HG03457 (cell line): Measurements from ENCODE around the gene RFX4.

Experiments
- ATAC-seq: cut with Tn5 transposase; IDR thresholded peaks from one replicate; pipeline ENCODE4 v1.9.1; 2021; ENCODE audit warnings: moderate number of reproducible peaks; ENCODE audit not compliant: unreplicated experiment

The RFX4 gene

DNA sequence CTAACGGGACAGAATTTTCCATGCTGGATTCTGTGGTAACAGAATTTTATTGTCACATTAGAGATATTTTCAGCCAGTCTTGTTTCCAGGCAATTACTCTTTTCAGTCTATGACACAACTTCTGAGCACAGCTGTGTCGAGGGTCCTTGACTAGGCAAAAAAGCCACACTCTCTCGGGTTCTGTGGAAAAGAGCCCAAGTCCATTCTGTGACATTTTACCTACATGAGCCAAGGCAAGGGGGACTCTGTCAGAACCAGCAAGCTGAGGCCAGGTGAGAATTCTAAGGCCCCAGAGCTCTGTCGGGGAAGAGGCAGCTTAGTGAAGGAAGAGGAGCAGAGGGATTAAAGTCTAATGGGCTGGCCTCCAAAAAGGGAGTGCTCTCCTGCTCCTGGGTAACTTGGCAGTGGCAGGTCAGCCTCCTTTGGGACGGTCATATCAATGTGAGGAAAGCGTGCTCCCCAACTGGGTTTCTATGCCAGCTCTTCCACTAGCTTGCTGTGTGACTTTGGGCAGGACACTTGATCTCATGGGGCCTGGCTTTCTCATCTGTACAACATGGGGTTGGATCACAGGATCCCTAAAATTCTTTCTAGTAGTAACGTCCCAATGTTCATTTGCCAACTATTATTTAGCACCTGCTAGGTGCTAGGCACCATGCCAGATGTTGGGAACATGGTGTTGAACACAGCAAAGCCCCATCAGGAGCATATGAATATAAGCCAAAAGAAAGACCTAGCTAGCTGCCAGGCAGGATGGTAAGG, 175.7 kb downstream of the RFX4 start:
- no peak for ATAC-seq

DNA sequence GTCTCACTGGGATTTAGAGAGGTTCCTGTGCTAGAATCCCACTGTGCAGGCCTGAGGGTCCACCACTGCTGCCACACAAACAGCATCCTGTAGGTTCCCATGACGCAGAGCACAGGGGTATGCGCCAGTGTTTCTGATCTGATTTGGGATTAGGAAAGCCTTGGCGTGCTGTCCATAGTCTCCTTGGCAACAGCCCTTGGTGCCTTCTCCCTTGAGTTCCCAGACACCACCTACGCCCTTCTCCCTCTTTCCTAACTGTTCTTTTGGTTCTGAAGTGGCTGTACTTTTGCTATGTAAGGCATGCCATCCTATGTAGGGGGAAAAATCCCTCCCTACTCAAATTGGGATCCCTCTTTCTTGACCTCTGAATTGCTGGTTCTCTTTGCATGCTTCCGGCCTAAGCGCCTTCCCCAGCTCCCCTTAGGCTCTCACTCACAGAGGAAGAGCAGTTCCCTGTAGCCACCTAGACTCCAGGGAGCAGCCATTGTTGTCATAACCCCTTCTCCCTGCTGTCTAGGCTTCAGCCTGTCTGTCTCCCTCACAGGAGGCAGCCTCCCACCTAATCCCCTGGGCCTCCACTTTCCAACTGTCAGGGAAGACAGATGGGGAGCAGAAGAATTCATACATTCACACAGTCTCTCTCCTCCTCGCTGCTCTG, 176.9 kb downstream of the RFX4 start:
- ATAC-seq, result no peak

DNA sequence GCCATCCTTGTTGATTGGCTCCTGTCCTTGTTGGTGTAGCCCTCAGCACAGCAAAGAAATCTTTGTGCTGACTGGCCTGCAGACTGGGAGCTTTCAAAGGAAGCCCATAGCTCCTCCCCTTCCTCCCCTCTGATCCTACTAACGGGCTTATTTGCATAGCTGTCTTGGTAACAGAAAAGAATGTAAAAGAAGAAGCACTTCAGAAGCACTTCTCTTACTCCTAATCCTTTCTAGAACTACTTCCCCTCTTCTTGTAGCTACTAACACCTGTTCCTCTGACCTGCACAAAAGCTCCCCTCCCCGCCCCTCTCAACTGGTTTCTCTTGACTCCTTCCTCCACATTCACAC, 177.4 kb downstream of the RFX4 start:
- peak; percentile 95 for ATAC-seq

DNA sequence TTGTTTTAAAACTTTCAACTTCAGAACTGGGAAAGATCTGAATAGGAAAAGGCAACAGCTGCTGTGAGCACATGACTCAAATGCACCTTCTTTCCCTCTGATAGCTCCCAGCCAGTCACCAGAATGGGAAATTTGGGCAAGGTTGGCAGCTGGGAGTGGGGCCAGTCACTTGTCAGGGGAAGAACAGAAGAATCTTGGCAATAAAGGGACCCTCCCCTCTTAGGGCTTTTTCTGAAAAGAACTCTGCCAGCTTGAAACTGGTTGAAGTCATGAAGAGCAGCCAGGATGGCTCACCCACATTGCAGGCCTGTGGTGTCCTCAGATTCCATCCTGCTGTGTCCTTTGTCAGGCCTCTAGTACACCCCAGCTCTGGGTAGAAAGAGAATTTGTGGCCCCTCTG, 181.4 kb downstream of the RFX4 start:
- ATAC-seq, result no peak

DNA sequence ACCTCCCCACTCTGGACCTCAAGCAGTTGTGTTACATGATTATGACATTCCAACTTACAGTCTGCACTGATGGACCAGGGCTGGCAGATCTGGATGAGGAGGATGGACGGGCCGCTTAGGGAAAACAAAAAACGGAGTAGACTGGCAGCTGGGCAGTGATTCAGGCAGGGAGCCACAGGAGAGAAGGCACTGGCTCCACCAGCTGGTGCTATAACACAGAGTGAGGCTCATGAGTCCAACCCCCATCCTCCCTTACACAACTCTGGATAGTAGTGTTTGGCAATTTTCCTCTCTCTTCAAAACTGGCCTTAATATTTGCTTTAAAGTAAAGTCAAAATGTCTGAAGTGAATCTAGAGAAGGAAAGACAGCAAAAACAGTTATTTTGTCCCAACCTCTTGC, 181.9 kb downstream of the RFX4 start:
- ATAC-seq, result no peak

DNA sequence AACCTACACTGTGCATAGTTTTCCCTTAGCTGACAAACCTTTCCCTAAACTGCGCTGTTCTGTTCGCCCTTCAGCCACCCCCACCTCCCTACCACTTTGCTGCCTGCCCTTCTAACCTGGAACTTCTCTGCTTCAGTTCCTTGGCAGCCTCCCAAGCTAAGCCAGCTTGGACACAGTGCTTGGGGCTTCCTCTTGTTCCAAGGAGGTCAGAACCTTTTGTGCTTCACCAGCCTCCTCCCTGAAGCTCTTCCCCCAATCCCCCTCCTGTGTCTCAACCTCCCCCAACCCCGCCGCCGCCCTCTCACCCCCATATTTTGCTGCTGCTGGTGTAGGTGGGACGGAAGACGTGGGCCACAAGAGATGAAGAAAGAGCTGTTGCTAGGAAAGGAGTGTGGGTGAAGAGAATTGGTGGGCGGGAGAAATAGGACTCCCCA, 183.6 kb downstream of the RFX4 start:
- ATAC-seq, result no peak

DNA sequence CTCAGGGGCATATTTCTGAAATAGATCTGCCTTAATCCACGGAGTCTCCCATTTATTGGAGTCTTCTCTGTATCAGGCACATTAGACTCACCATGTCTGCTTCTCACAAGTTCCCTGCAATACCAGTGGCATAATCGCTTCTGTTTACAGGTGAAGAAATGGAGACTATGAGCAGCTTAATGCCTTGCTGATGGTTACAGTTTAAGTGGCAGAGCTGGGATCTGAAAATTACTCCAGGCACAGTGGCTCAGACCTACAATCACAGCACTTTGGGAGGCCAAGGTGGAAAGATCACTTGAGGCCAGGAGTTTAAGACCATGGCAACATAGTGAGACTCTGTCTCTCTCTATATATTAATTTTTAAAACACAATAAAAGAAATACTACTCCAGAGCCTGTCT, 184.4 kb downstream of the RFX4 start:
- no peak for ATAC-seq

DNA sequence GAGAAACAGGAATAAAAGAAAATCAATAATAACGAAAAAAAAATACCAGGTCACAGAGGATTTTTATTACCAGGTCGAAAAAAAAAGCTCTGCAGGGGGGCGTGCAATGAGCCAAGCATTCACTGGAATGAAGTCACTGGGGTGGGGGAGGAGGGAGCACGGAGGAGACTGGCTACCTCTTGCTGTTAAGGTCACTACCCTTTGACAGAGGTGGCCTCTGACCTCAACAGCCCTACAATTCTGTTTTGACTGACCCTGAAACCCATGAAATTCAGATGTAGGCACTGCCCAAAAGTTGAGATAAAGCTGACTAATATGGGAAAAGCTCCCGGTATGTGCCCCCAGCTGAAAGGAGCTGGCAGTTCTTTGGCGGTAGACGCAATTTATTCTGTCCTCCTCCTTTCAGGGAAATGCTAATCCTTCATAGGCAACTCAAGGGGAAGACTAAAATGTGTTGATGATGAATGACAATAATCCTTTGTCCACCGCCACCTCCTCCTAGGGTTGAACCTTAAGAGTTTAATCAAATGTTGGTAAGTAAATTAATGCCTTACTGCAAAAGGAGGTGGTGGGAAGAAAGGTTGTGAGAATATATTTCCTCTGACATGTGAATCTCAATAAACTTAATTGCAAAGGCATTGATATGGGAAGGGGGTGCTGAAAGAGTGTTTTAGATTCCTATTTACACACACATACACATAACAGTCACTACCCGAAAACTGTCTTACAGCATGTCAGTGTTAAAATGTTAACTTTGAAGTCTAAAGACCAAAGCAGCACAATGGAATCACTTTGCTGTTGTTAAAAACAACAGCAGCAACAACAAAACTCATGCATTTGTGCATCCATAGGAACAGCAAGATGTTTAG, 185.4 kb downstream of the RFX4 start:
- no peak for ATAC-seq

DNA sequence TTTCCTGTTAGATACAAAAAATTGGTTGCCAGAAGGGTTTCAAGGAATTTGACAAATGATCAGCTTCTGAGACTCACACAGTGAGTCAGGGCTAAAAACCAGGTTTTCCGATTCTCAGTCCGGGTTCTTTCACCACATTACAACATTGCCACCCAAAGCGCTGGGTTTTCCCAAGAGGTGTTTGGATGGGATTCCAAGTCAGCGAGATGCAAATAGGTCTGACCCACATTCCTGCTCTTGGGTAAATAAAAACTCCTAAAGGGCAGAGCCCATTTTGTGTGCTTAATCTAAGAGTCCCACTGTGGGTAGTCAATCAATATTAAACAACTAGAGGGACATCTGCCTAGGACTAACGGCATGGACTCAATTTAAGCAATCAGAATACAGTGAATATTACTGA, 186.3 kb downstream of the RFX4 start:
- no peak for ATAC-seq

DNA sequence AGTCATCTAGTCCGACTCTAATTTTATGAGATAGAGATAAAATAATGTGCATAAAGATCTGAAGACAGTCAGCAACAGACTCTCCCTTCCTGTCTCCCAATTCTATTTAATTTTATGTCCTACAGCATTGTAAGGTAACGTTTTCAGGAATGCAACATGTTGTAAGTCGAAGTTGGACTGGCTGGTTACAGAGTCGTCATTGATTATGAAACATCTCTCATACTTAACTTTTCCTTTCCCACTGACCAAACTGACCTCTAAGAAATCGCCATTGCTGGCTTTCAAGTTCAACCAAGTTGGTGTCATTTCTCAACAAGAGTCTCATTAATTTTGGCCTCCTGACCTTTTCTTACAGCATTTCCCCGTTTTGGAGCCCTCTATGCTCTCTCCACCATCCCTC, 186.7 kb downstream of the RFX4 start:
- no peak for ATAC-seq

DNA sequence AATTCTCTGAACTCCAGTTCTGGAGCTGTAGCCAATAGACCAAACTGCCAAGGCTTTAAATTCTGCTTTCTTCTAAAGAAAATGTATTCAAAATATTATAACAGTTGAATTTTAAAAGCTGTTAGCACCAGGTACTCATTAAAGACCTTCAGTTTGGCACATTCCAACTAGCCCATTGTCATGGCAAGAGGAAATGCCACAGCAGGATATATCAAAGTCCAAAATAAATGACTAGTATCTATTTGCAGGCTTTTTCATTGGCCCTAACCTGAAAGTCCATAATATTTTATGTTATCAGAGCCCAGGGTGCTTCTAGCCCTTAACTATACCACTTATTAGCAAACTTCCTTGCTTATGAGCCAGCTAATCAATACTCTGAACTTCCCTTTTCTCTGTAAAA, 188.6 kb downstream of the RFX4 start:
- no peak for ATAC-seq

DNA sequence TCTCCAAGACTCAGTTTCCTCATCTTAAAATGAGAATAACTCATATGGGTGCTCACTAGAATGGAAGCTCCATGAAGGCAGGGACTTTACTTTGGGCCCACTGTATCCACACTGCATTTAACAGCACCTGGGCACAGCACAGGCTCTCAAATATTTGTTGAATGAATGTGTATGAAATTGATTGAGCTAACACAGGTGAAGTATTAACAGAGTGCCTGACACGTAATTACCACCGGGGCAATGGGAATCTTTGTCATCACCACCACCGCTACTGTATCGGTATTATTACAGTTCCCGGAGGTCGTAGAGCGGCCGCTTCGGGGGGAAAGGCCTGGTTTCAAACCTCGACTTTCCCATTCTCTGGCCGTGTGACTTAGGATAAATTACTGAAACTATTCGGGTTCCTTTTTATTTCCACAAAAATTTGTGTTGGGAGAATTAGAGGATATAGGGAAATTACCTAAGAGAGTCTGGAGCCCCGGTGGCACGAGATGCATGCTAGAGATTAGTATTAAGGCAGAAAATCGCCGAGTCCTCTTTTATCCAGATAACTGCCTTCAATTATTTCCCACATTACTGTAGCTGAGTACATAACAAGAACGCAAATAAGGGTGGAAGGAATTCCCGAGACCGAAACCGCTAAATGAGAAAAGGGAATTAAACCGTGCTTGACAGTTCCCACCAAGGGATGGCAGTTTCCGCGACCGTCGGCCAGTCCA, 190.6 kb downstream of the RFX4 start:
- ATAC-seq, result no peak

DNA sequence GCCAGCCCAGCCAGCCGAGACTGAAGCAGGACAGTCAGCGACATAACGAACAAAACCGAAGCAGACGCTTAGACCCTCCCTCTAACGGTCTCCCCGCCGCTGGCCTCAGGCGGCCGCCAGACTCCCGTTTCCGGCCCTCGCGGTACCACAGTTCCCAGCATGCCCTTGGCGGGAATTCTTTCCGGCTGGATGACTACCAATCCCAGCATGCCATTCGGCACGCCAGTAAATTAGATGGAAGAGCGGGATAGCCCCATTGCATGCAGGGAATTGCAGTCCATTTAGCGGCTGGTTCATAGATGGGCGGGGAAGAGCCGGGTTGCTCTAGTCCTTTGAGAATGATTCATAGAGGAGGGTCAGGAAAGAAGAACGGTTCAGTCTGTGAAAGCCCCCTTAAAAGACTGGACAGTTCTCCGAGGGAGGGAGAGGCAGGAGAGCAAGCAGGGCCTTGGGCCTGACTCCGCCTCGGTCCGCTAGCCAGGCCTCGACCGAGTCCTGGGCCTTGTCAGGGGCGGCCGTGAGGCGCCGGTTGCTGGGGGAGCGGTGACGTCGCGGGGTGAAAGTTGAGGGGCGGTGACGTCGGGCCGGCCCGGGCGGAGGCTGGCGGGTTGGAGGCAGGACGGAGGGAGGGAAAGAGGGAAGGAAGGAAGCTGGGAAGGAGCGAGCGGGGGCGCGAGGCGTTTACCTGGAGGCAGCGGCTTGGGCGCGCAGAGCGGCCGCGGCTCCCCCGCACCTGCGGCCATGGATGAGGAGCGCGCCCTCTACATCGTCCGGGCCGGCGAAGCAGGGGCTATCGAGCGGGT, 191.4 kb downstream of the RFX4 start, which contains the start of gene RIC8B:
Gene RIC8B (plus strand): TSS at position 678 of the 803 bp plus-strand sequence. CDS start 64 bp downstream, at position 742.
- peak; percentile 78 for ATAC-seq

DNA sequence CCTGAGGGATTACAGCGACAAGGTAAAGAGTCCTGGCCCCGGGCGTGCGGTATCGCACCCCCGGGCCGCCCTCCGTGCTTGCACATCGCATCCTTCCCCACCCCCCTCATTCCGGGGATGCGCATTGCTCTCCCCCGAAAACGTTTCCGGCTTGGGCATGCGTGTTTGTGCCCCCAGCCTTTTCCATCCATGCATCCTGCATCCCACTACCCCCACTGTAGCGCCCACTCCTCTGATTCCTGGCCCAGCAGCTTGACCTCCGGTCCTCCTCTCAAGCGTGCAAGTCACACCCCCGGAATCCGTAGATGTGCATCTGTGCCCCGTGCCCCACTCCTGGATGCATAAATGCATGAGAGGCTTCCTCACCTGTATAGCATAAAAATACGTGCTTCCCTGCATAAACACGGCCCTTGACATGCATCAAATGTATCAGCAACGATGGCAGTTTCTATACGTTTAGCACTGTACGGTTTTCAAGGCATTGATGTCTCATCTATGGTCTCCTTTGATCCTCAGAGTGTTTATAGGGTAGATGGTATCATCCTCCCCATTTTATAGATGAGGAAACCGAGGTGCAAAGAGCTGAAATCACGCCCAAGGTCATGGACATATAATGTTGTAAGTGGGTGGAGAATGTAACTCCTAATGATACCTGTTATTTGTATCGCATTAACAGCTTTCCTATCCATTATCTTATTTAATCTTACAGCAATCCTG, 192.2 kb downstream of the RFX4 start:
- no peak for ATAC-seq

DNA sequence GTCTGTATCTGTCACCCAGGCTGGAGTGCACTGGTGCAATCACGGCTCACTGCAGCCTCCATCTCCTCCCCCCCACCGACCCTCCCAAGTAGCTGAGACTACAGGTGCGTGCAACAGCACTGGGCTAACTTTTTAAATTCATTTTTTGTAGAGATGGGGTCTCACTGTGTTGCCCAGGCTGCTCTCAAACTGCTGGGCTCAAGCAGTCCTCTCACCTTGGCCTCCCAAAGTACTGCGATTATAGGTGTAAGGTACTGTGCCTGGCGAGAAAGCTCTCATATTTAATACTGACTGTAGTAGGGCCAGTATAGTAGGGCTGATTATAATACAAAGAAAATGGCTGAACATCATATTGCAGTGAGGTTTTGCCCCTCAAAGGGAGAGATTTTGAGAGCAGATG, 194.1 kb downstream of the RFX4 start:
- no peak for ATAC-seq

DNA sequence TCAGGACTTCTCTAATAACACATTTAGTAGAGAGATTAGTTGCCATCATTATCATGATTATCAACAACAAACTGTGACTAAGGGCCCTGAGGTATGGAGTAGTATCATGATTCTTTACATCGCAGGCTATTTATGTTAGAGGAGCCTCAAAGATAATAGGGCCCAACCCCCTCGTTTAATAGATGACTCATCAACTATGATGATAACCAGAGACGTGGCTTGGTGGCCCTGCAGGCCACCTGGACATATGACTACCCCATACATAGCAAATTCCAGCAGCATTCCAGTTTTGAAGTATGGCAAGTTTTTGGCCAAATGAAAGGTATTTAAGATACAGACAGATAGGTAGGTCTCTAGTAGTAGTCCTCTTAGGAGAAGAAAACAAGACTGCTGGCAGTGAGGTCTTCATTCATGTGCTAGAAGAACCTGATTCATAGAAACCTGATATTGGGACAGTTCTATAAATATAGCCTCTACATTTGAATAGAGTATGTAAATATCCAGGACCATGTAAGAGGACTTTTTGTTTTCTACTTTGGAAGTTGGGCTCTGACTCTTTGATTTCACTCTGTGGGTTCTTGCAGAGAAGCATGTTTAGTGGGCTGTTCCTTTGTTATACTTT, 197.3 kb downstream of the RFX4 start:
- no peak for ATAC-seq

DNA sequence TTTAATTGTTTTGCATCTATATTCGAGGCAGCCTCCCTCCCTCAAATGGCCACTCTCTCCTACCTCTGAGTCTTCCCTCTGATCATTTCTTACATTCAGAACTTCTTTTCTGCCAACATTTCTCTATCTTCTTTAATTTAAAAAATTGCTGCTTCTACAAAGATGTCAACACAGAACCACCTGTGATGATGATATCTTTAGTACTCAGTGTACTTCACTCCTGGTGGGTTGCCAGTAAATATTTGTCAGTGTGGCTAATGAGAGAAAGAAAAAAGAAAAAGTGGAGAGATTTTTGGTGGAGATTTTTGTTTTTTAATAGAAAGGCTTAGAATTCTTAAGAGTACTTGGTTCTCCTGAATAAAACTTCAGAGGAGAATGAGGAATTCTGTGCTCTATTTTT, 199.8 kb downstream of the RFX4 start:
- ATAC-seq, result no peak

DNA sequence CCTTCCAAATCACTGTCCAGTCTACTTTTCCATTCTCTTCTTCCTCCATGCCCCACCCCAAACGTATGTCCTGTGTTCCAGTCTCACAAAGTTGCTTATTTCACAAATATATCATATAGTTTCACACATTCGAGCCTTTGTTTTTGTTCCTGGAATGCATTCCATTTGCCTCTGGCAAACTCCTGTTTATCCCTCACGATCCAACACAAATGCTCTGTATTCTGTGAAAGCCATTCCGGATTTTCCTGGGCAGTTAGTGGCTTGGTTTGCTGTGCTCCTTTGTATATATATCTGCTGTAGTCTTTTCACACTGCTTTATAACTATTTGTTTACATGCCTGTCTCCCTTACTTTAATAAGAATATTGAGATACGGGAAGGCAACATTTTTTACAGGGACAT, 200.7 kb downstream of the RFX4 start:
- no peak for ATAC-seq

DNA sequence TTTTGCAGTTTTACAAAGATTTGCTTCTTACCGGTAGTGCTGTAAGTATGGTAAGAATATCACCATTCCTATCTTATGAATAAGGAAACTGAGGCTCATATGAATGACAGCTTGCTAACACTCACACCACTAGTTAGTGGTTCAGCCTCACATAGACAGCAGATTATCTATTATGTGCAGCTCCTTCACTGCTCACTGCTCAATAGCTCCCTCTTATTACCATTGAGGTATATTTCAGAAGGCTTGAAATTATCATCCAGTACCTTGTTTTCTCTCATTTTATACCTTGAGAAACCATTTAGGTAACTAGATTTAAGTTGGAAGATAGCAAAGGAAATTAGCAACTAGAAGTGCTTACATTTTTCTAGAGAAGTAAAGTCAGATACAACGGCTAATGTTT, 207.2 kb downstream of the RFX4 start:
- ATAC-seq, result no peak
